ENCODE data around the gene ADGRF1.

GRCh38 chr6:47023573-47023972, 18.6 kb downstream of the ADGRF1 start:
- no peak for TF ChIP-seq CTCF (conservative IDR thresholded peaks at IDR 0.05 in 1 of 2, IDR thresholded peaks at IDR 0.05 in 1 of 2; ENCODE audit: low read depth in 1 of 2, low read length in 2 of 2)
- no peak for TF ChIP-seq EZH2 (IDR thresholded peaks at IDR 0.05; ENCODE audit: low read length, missing control alignments)
